WTC11 (cell line): ENCODE results near the gene PRKAR2B. TPM values are rescaled to one million over a fixed set of nuclear protein-coding genes. Genes with fewer than 3 reads are reported as not detected.
A peak's percentile ranks its signal among the peaks of the same experiment; 100 is the strongest.

Source experiments
- ARID4B ChIP-seq: sonication (generic); formaldehyde crosslinking; IDR thresholded peaks from 2 replicates; pipeline ENCODE4 v1.8.0; 2023; ENCODE audit warnings: missing genetic modification reagents, mild to moderate bottlenecking, borderline replicate concordance
- CBFB ChIP-seq: sonication (generic); formaldehyde crosslinking; IDR thresholded peaks from 2 replicates; pipeline ENCODE4 v1.8.1; 2022; ENCODE audit warnings: mild to moderate bottlenecking, low read depth, missing genetic modification reagents
- CREB1 ChIP-seq: sonication (generic); formaldehyde crosslinking; IDR thresholded peaks from 2 replicates; pipeline ENCODE4 v1.8.0; 2023; ENCODE audit warnings: mild to moderate bottlenecking, missing genetic modification reagents
- CTCF ChIP-seq: fragments of 200-600 bp; IDR thresholded peaks from 2 replicates; pipeline ENCODE4 v1.8.0; 2022; ENCODE audit warnings: antibody characterized with exemption
- ETV6 ChIP-seq: sonication (generic); formaldehyde crosslinking; IDR thresholded peaks from 2 replicates; pipeline ENCODE4 v1.8.1; 2022; ENCODE audit warnings: mild to moderate bottlenecking, missing genetic modification reagents
- FOXJ3 ChIP-seq: sonication (generic); formaldehyde crosslinking; IDR thresholded peaks from 2 replicates; pipeline ENCODE4 v1.9.0; 2021; ENCODE audit warnings: missing genetic modification reagents, mild to moderate bottlenecking, borderline replicate concordance
- FOXK1 ChIP-seq: sonication (generic); formaldehyde crosslinking; IDR thresholded peaks from 2 replicates; pipeline ENCODE4 v1.8.0; 2022; ENCODE audit warnings: mild to moderate bottlenecking, moderate library complexity, missing genetic modification reagents
- FOXP4 ChIP-seq: sonication (generic); formaldehyde crosslinking; IDR thresholded peaks from 2 replicates; pipeline ENCODE4 v1.8.0; 2022; ENCODE audit warnings: mild to moderate bottlenecking, missing genetic modification reagents
- GABPB1 ChIP-seq: sonication (generic); formaldehyde crosslinking; IDR thresholded peaks from 2 replicates; pipeline ENCODE4 v1.8.1; 2023; ENCODE audit warnings: mild to moderate bottlenecking, missing genetic modification reagents
- GTF2I ChIP-seq: fragments of 250-450 bp; sonication (Bioruptor Pico); conservative IDR thresholded peaks from 2 replicates; pipeline ENCODE4 v1.4.0; 2021; ENCODE audit warnings: mild to moderate bottlenecking
- IRF2 ChIP-seq: sonication (generic); formaldehyde crosslinking; IDR thresholded peaks from 2 replicates; pipeline ENCODE4 v1.8.0; 2022; ENCODE audit warnings: low read depth, missing genetic modification reagents, borderline replicate concordance
- KAT7 ChIP-seq: sonication (generic); formaldehyde crosslinking; IDR thresholded peaks from 2 replicates; pipeline ENCODE4 v1.8.1; 2023; ENCODE audit warnings: missing genetic modification reagents, mild to moderate bottlenecking, borderline replicate concordance
- NFYB ChIP-seq: sonication (generic); formaldehyde crosslinking; conservative IDR thresholded peaks from 2 replicates; pipeline ENCODE4 v1.8.0; 2022; ENCODE audit warnings: low read depth, missing genetic modification reagents
- NR1H2 ChIP-seq: sonication (generic); formaldehyde crosslinking; IDR thresholded peaks from 2 replicates; pipeline ENCODE4 v1.9.0; 2021; ENCODE audit warnings: mild to moderate bottlenecking, moderate library complexity, missing genetic modification reagents
- RELA ChIP-seq: sonication (generic); formaldehyde crosslinking; IDR thresholded peaks from 2 replicates; pipeline ENCODE4 v1.8.1; 2022; ENCODE audit warnings: missing genetic modification reagents, mild to moderate bottlenecking, borderline replicate concordance
- TEAD1 ChIP-seq: sonication (generic); formaldehyde crosslinking; IDR thresholded peaks from 2 replicates; pipeline ENCODE4 v1.8.0; 2022; ENCODE audit warnings: mild to moderate bottlenecking, missing genetic modification reagents
- USF1 ChIP-seq: sonication (generic); formaldehyde crosslinking; IDR thresholded peaks from 2 replicates; pipeline ENCODE4 v1.8.0; 2022; ENCODE audit warnings: mild to moderate bottlenecking, missing genetic modification reagents
- ZBTB21 ChIP-seq: sonication (generic); formaldehyde crosslinking; IDR thresholded peaks from 2 replicates; pipeline ENCODE4 v1.8.1; 2023; ENCODE audit warnings: mild to moderate bottlenecking, missing genetic modification reagents, borderline replicate concordance
- ZNF219 ChIP-seq: sonication (generic); formaldehyde crosslinking; IDR thresholded peaks from 2 replicates; pipeline ENCODE4 v1.8.0; 2023; ENCODE audit warnings: missing genetic modification reagents, mild to moderate bottlenecking, borderline replicate concordance
- ZNF317 ChIP-seq: sonication (generic); formaldehyde crosslinking; IDR thresholded peaks from 2 replicates; pipeline ENCODE4 v1.8.1; 2023; ENCODE audit warnings: low read depth, mild to moderate bottlenecking, moderate library complexity, missing genetic modification reagents, borderline replicate concordance
- ZNF512 ChIP-seq: sonication (generic); formaldehyde crosslinking; IDR thresholded peaks from 2 replicates; pipeline ENCODE4 v1.8.1; 2022; ENCODE audit warnings: missing genetic modification reagents, borderline replicate concordance
- total RNA-seq: library from RNA; stranded (reverse); gene quantifications from 3 replicates; pipeline ENCODE4 v1.2.3, GENCODE V29; 2021

PRKAR2B gene
- total RNA-seq, 1 experiment from 2014 or later, result 29.6 TPM

GRCh38 chr7:107169120-107170050 is 124.9 kb downstream of the PRKAR2B start (continued):
- TF ChIP-seq CBFB (CRISPR knock-in tag) (no peak), NFYB (CRISPR knock-in tag) (no peak), ARID4B (CRISPR knock-in tag) (peak; percentile 70; the same call in 1 of the 2 replicates), GABPB1 (CRISPR knock-in tag) (peak; percentile 71; the same call in 1 of the 2 replicates), ZNF317 (no peak), ETV6 (CRISPR knock-in tag) (peak; percentile 49; the same call in 1 of the 2 replicates), NR1H2 (CRISPR knock-in tag) (no peak), CTCF (no peak), ZNF219 (CRISPR knock-in tag) (no peak), RELA (CRISPR knock-in tag) (no peak), CREB1 (CRISPR knock-in tag) (no peak), TEAD1 (CRISPR knock-in tag) (peak; percentile 30; the same call in 1 of the 2 replicates), FOXJ3 (CRISPR knock-in tag) (no peak), ZNF512 (CRISPR knock-in tag) (no peak), FOXK1 (CRISPR knock-in tag) (peak; percentile 91), KAT7 (CRISPR knock-in tag) (no peak), ZBTB21 (CRISPR knock-in tag) (no peak), USF1 (CRISPR knock-in tag) (peak; percentile 95), GTF2I (CRISPR knock-in tag) (no peak), FOXP4 (peak; percentile 67; the same call in 1 of the 2 replicates), IRF2 (CRISPR knock-in tag) (no peak)
- TF ChIP-seq, all 79 proteins: peak for 12
